Pancreas (tissue), 10 donors: ENCODE data around the gene BPNT1. TPM values are rescaled to one million over a fixed set of nuclear protein-coding genes. Genes with fewer than 3 reads are reported as not detected.

Experiments
- ATAC-seq, 4 donors: fragments of 200-7000 bp; cut with Tn5 transposase; one replicate each; pipeline versions ENCODE4 v1.8.0 to v1.9.1; 2020; ENCODE audit warnings: mild to moderate bottlenecking in 4 of 4, moderate library complexity in 4 of 4
- DNase-seq, 6 donors: peaks; one replicate each; pipeline ENCODE4 v3.0.0-alpha.2; 2020
- FAIRE-seq: peaks from 2 replicates; lab custom pipeline; 2012; peaks lifted over from hg19 to GRCh38; lab: Jason Lieb, UNC
- H3K27ac ChIP-seq, 4 donors: fragments of 200-600 bp; sonication (generic); 1 replicate in 3 of 4; 2 replicates in 1 of 4; pipeline versions ENCODE4 v1.5.0 to v1.8.0; 2020
- H3K27me3 ChIP-seq, 4 donors: fragments of 200-600 bp; one replicate each; pipeline ENCODE4 v1.8.0; 2021
- H3K36me3 ChIP-seq, 3 donors: fragments of 200-600 bp; sonication (generic) in 1 of 3; one replicate each; pipeline versions ENCODE4 v1.5.0 to v1.8.0; 2020 to 2021
- H3K4me1 ChIP-seq, 3 donors: fragments of 200-600 bp; one replicate each; pipeline ENCODE4 v1.8.0; 2021
- H3K4me3 ChIP-seq, 4 donors: fragments of 200-600 bp; sonication (generic) in 2 of 4; one replicate each; pipeline versions ENCODE4 v1.5.0 to v1.8.0; 2020 to 2021
- H3K9me3 ChIP-seq, 4 donors: fragments of 200-600 bp; one replicate each; pipeline ENCODE4 v1.8.0; 2021
- WGBS, 2 donors: extraction: QIAGEN DNeasy Blood & Tissue Kit; methylation state at CpG; one replicate each; pipeline ENCODE4 v1.1.7; 2013; 5-methylcytosine and 5-hydroxymethylcytosine counted together
- intact Hi-C, 3 donors: fragments of 100-400 bp; cut with DNase I; formaldehyde crosslinking; loops; one replicate each; pipeline versions ENCODE4 v1.11.1 to v1.14.2; 2022
- polyA plus RNA-seq, 2 donors: library from polyadenylated mRNA; stranded (reverse); fragments of 200-250 nt; gene quantifications; one replicate each; pipeline ENCODE4 v1.2.3, GENCODE V29; 2013
- total RNA-seq, 6 donors: library from RNA; stranded (reverse); fragmentation: NEBNext Ultra II Directional in 4 of 6; extraction: Animal tissue kit (Norgen Biotek cat#: 25700) in 4 of 6; gene quantifications; one replicate each; pipeline versions ENCODE4 v1.2.1 to v1.2.4, GENCODE V29; 2021 to 2023
- TF ChIP-seq, protein P1 (sequence below), 4 donors: fragments of 200-600 bp; sonication (generic) in 3 of 4; IDR thresholded peaks; one replicate each; pipeline versions ENCODE4 v1.5.0 to v1.8.0; 2021; ENCODE audit warnings: antibody characterized with exemption in 4 of 4
- donor health status: healthy with polysubstance abuse.
- donor health status: DM: no; HTN: no; CAD: no; lungs with moderate emphysema.
- donor health status: DM: no; HTN: no; CAD: no.
- donor health status: control.
- donor health status: control.
- donor health status: Bipolar disorder and iron deficiency.
- donor health status: DM: yes; HTN: yes; CAD: no.
- donor health status: DM: no; HTN: no; CAD: no.
- donor health status: DM: no; HTN: no; CAD: no.
- donor health status: DM: yes; HTN: yes; CAD: no.

Gene BPNT1, protein sequence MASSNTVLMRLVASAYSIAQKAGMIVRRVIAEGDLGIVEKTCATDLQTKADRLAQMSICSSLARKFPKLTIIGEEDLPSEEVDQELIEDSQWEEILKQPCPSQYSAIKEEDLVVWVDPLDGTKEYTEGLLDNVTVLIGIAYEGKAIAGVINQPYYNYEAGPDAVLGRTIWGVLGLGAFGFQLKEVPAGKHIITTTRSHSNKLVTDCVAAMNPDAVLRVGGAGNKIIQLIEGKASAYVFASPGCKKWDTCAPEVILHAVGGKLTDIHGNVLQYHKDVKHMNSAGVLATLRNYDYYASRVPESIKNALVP
- total RNA-seq (10 to 100 TPM in 1 of 6 donors, 1 to 10 TPM in 5; 4.2 to 11.5 (median 6.4) TPM), polyA plus RNA-seq (10 to 100 TPM in 1 of 2 donors, 1 to 10 TPM in 1; 4.6 to 12.4 TPM)

- Histone ChIP-seq H3K27ac (peak within 1 kb of the TSS in 2 of 4 donors; percentile 41 to 60), H3K4me3 (peak within 1 kb of the TSS; percentile 33 to 58 (median 49)), H3K9me3 (no peaks in the 10 kb centered on the region), H3K27me3 (no peaks in the 10 kb centered on the region), H3K4me1 (peaks cover 0 to 4% (median under 1%) of the 10 kb centered on the region in 3 donors), H3K36me3 (no peaks in the 10 kb centered on the region)
- DNase-seq, result peak; percentile 94 to 98 (median 95)
- peak; percentile 76 for FAIRE-seq
- ATAC-seq, result peak; percentile 69 to 89 (median 80)
- TF ChIP-seq, protein P1, sequence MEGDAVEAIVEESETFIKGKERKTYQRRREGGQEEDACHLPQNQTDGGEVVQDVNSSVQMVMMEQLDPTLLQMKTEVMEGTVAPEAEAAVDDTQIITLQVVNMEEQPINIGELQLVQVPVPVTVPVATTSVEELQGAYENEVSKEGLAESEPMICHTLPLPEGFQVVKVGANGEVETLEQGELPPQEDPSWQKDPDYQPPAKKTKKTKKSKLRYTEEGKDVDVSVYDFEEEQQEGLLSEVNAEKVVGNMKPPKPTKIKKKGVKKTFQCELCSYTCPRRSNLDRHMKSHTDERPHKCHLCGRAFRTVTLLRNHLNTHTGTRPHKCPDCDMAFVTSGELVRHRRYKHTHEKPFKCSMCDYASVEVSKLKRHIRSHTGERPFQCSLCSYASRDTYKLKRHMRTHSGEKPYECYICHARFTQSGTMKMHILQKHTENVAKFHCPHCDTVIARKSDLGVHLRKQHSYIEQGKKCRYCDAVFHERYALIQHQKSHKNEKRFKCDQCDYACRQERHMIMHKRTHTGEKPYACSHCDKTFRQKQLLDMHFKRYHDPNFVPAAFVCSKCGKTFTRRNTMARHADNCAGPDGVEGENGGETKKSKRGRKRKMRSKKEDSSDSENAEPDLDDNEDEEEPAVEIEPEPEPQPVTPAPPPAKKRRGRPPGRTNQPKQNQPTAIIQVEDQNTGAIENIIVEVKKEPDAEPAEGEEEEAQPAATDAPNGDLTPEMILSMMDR (IDR thresholded peaks at IDR 0.05), result no peak
- intact Hi-C loops, result no loop called here
- 2% methylated on average over 35 of the region's 35 CpGs for WGBS, 2 donors
These were observed at the start of gene BPNT1 for GRCh38 chr1:220089650-220090556. Gene BPNT1 (minus strand): TSS chr1:220089788. CDS start chr1:220079846, 9,942 bp downstream.

GRCh38 chr1:220137019-220137786 lies 47.6 kb upstream of the BPNT1 start:
- H3K4me3 ChIP-seq, result no peak overlapping the region
- peaks cover 0 to 51% (median 4%) of the 10 kb centered on the region in 3 donors for H3K36me3 ChIP-seq
- no peaks in the 10 kb centered on the region for H3K4me1 ChIP-seq
- WGBS, 2 donors, result 89 to 91% methylated on average over 9 of the region's 9 CpGs
- FAIRE-seq (peak; percentile 68), DNase-seq (no peak), ATAC-seq (peak in 2 of 4 donors; percentile 29 to 58)
- TF ChIP-seq, protein P1 (IDR thresholded peaks at IDR 0.05), result no peak
- H3K27ac ChIP-seq, result no peak overlapping the region
- no peaks in the 10 kb centered on the region for H3K9me3 ChIP-seq
- intact Hi-C loops, result no loop called here
- no peaks in the 10 kb centered on the region for H3K27me3 ChIP-seq

DNA sequence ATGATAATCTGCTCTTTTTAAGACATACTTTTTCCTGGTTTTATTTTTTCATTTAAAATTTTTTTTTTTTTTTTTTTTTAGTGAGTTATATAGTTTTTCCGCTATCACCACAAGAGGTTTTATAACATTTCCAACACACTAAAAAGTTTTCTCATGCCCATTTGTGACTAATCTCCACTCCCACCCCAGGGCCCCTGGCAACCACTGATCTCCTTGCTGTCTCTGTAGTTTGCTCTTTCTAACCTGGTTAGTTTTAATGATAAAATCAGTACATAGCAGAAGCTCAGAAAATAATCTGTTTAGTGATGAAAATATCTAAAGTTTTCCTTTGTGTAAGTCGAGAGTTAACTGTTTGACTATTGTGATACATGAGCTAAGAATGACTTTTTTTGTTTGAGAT lies 46.2 kb upstream of the BPNT1 start:
- H3K4me1 ChIP-seq, result no peaks in the 10 kb centered on the region
- H3K4me3 ChIP-seq, result no peak overlapping the region
- ATAC-seq (no peak), DNase-seq (no peak), FAIRE-seq (no peak)
- WGBS, 2 donors, result 88 to 89% methylated on average over 2 of the region's 2 CpGs
- no peaks in the 10 kb centered on the region for H3K9me3 ChIP-seq
- TF ChIP-seq, protein P1 (IDR thresholded peaks at IDR 0.05), result no peak
- no peaks in the 10 kb centered on the region for H3K27me3 ChIP-seq
- no peak overlapping the region for H3K27ac ChIP-seq
- intact Hi-C loops, result no loop called here
- H3K36me3 ChIP-seq, result peaks cover 0 to 38% (median 4%) of the 10 kb centered on the region in 3 donors

DNA sequence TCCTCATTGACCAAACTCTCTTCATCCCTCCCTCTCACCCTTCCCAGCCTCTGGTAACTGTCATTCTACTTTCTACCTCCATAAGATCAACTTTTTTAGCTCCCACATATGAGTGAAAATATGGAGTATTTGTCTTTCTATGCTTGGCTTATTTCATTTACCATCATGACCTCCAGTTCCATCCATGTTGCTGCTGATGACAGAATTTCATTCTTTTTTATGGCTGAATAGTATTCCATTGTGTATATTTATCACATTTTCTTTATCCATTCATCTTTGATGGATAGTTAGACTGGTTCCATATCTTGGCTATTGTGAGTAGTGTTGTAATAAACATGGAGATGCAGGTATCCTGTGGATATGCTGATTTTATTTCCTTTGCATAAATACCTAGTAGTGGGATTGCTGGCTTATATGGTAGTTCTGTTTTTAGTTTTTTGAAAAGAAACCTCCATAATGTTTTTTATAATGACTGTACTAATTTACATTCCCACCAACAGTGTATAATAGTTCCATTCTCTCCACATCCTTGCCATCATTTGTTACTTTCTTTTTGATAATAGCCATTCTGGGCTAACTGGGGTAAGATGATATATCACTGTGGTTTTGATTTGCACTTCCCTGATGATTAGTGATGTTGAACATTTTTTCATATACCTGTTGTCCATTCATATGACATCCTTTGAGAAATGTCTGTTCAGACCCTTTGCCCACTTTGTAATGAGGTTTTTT lies 40.1 kb upstream of the BPNT1 start:
- Histone ChIP-seq H3K27ac (no peak overlapping the region), H3K27me3 (no peaks in the 10 kb centered on the region), H3K36me3 (peaks cover 0 to 26% (median under 1%) of the 10 kb centered on the region in 3 donors), H3K9me3 (no peaks in the 10 kb centered on the region), H3K4me3 (no peak overlapping the region), H3K4me1 (no peaks in the 10 kb centered on the region)
- TF ChIP-seq, protein P1 (IDR thresholded peaks at IDR 0.05), result no peak
- DNase-seq (no peak), FAIRE-seq (no peak), ATAC-seq (no peak)
- intact Hi-C loops, result no loop called here
